Lower lobe of right lung (tissue), 2 donors: ENCODE measurements around the gene SULT1E1. TPM values are rescaled to one million over a fixed set of nuclear protein-coding genes. Genes with fewer than 3 reads are reported as not detected.
A peak's percentile ranks its signal among the peaks of the same experiment; 100 is the strongest.

Experiments
- ATAC-seq, 2 donors: fragments of 200-7000 bp; cut with Tn5 transposase; one replicate each; pipeline ENCODE4 v1.9.1; 2020 to 2022; ENCODE audit warnings: mild to moderate bottlenecking in 2 of 2, moderate library complexity in 2 of 2
- DNase-seq: peaks from one replicate; pipeline ENCODE4 v3.0.0-alpha.2; 2020
- H3K27ac ChIP-seq: fragments of 200-600 bp; one replicate; pipeline ENCODE4 v1.8.0; 2022
- H3K27me3 ChIP-seq: fragments of 200-600 bp; one replicate; pipeline ENCODE4 v1.8.0; 2022; ENCODE audit warnings: low read depth
- H3K36me3 ChIP-seq: fragments of 200-600 bp; one replicate; pipeline ENCODE4 v1.8.0; 2022; ENCODE audit warnings: mild to moderate bottlenecking
- H3K4me1 ChIP-seq: fragments of 200-600 bp; one replicate; pipeline ENCODE4 v1.8.0; 2022
- H3K4me3 ChIP-seq: fragments of 200-600 bp; one replicate; pipeline ENCODE4 v1.8.0; 2022; ENCODE audit warnings: mild to moderate bottlenecking
- H3K9me3 ChIP-seq: fragments of 200-600 bp; one replicate; pipeline ENCODE4 v1.8.0; 2022
- intact Hi-C: fragments of 100-400 bp; cut with DNase I; formaldehyde crosslinking; loops from one replicate; pipeline ENCODE4 v1.11.0; 2022
- total RNA-seq: library from RNA; stranded (reverse); fragmentation: NEBNext Ultra II Directional; extraction: Animal tissue kit (Norgen Biotek cat#: 25700); gene quantifications from one replicate; pipeline ENCODE4 v1.2.1, GENCODE V29; 2021
- TF ChIP-seq, protein P1 (sequence below): fragments of 200-600 bp; IDR thresholded peaks from one replicate; pipeline ENCODE4 v1.8.0; 2022; ENCODE audit warnings: antibody characterized with exemption, mild to moderate bottlenecking
- donor health status: DM: no; HTN: yes; CAD: no; lungs with severe emphysema.

The SULT1E1 gene
- total RNA-seq, 1 donor from 2014 or later: 1.0 TPM

DNA sequence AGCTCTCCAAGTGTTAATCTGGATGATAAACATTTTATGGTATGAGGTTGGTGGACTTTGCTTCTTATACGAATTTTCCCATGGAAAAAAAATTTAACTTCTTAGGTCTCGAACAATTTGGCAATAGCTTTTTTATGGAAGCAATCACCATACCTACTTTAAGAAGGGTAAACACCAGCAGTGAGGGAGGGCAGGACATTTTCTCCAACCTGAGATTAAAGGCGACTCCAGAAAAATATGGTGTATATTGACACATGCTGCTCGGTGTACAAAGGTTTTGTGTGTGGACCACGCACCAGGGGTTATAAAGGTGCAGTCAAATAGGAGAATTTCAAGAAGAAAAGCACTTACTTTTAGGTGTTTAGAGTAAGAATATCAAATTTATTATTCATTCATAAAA, 34.2 kb upstream of the SULT1E1 start:
- no peaks in the 10 kb centered on the region for H3K9me3 ChIP-seq
- H3K4me1 ChIP-seq: no peaks in the 10 kb centered on the region
- DNase-seq (no peak), ATAC-seq (no peak)
- TF ChIP-seq, protein P1, sequence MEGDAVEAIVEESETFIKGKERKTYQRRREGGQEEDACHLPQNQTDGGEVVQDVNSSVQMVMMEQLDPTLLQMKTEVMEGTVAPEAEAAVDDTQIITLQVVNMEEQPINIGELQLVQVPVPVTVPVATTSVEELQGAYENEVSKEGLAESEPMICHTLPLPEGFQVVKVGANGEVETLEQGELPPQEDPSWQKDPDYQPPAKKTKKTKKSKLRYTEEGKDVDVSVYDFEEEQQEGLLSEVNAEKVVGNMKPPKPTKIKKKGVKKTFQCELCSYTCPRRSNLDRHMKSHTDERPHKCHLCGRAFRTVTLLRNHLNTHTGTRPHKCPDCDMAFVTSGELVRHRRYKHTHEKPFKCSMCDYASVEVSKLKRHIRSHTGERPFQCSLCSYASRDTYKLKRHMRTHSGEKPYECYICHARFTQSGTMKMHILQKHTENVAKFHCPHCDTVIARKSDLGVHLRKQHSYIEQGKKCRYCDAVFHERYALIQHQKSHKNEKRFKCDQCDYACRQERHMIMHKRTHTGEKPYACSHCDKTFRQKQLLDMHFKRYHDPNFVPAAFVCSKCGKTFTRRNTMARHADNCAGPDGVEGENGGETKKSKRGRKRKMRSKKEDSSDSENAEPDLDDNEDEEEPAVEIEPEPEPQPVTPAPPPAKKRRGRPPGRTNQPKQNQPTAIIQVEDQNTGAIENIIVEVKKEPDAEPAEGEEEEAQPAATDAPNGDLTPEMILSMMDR: no peak
- H3K27me3 ChIP-seq: no peaks in the 10 kb centered on the region
- H3K4me3 ChIP-seq: no peak overlapping the region
- H3K27ac ChIP-seq: no peak overlapping the region
- no peaks in the 10 kb centered on the region for H3K36me3 ChIP-seq
- intact Hi-C loops: no loop called here

DNA sequence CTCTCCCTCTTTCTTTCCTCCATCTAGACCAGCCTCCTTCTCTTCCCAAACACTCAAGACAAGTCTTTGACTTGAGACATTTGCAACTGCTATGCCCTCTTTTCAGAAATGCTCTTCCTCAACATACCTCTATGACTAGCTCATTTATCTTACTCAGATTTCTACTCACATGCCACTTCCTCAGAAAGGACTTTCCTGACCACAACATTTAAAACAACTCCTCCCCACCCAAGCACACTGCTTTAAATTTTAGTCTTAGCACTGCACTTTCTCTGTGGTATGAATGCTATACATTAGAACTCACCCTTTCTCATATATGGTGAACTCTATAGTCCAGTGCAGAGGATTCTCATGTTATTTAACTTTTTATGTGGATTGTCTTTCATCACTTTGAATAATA, 28.4 kb upstream of the SULT1E1 start:
- DNase-seq (no peak), ATAC-seq (no peak)
- no peaks in the 10 kb centered on the region for H3K36me3 ChIP-seq
- TF ChIP-seq, protein P1: no peak
- no peak overlapping the region for H3K4me3 ChIP-seq
- H3K27ac ChIP-seq: no peak overlapping the region
- no peaks in the 10 kb centered on the region for H3K4me1 ChIP-seq
- intact Hi-C loops: no loop called here
- peaks cover 4% of the 10 kb centered on the region for H3K9me3 ChIP-seq
- H3K27me3 ChIP-seq: no peaks in the 10 kb centered on the region

DNA sequence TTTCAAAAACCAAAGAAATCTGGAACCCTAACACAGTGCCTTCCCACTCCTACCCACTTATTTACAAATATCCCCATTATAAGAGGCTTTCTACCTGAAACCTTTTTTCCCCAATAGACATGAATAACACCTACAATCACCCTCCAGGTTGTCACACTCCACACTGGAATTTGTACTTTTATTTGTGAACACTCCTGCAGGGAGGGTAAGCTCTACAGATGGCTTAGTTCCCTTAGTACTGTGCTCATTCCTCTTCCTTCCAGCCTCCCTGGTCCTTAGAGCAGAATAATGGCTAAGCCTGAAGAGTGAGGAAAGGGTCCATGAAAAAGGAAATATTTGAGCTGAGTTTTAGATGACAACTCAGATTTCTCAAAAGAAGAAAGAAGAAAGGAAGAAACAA, 22.2 kb upstream of the SULT1E1 start:
- no peaks in the 10 kb centered on the region for H3K27me3 ChIP-seq
- ATAC-seq: no peak
- H3K4me1 ChIP-seq: no peaks in the 10 kb centered on the region
- peaks cover 4% of the 10 kb centered on the region for H3K9me3 ChIP-seq
- H3K36me3 ChIP-seq: no peaks in the 10 kb centered on the region
- H3K27ac ChIP-seq: no peak overlapping the region
- DNase-seq: no peak
- TF ChIP-seq, protein P1: no peak
- no peak overlapping the region for H3K4me3 ChIP-seq
- intact Hi-C loops: no loop called here

DNA sequence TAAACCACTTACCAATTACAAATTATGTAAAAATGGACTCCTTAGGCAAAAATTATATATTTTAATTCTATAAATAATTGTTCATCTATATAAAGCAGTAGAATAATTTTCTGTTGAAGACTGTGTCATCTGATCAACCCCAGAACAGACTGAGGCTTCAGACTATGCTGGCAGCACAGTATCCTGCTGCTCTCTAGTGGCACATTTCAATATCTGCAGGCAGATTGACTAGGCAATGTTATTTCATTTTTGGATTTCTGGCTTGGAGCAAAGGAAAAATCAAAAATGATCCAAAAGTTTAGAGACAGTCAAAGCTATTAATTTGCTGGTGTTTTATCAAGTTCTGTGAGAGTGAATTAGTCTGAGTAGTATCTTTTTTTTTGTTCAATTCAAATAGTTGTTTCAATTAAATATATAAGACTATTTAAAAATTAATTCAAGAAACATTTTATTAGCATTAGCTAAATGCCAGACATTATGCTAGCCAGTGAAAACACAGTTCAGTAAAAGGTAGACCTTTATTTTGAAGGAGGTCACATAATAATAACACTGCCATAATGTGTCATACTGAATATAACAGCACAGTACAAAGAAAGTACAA, 21.3 kb upstream of the SULT1E1 start:
- intact Hi-C loops: no loop called here
- Histone ChIP-seq H3K4me3 (no peak overlapping the region), H3K4me1 (no peaks in the 10 kb centered on the region), H3K9me3 (peaks cover 4% of the 10 kb centered on the region), H3K36me3 (no peaks in the 10 kb centered on the region), H3K27me3 (no peaks in the 10 kb centered on the region), H3K27ac (no peak overlapping the region)
- no peak for DNase-seq
- peak; percentile 84 to 89 for ATAC-seq
- TF ChIP-seq, protein P1: peak; percentile 83

DNA sequence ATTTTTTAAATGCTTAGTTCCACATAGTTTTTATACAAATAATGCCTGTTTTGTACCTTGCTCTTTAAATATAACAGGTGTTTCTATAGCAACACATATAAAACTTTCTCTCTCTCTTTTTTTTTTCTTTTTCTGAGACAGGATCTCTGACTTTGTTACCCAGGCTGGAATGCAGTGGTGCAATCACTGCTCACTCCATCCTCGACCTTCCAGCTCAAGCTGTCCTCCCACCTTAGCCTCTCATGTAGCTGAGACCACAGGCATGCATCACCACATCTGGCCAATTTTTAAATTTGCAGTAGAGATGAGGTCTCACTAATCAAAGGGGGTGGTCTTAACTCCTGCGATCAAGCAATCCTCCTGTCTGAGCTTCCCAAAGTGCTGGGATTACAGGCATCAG, 18.3 kb upstream of the SULT1E1 start:
- intact Hi-C loops: loop anchor here (5.0 kb wide), 1 partner anchor 191 kb away; no protein-coding TSS in a partner anchor
- H3K27me3 ChIP-seq: no peaks in the 10 kb centered on the region
- no peaks in the 10 kb centered on the region for H3K36me3 ChIP-seq
- no peaks in the 10 kb centered on the region for H3K4me1 ChIP-seq
- no peak overlapping the region for H3K27ac ChIP-seq
- ATAC-seq (no peak), DNase-seq (no peak)
- TF ChIP-seq, protein P1: no peak
- no peaks in the 10 kb centered on the region for H3K9me3 ChIP-seq
- H3K4me3 ChIP-seq: no peak overlapping the region
